HG02943 (cell line): ENCODE measurements around the gene SHC2.
"Not testable (repeated sequence)": the region's sequence is repeated elsewhere in the genome, so short reads cannot be mapped to it uniquely, and the experiment has no call there.

Source experiments
- ATAC-seq: cut with Tn5 transposase; IDR thresholded peaks from one replicate; pipeline ENCODE4 v1.9.1; 2021; ENCODE audit warnings: mild to moderate bottlenecking, low read depth, moderate library complexity; ENCODE audit not compliant: unreplicated experiment

SHC2 gene

GRCh38 chr19:493391-494170 lies 32.7 kb upstream of the SHC2 start:
- ATAC-seq, result no peak

GRCh38 chr19:492091-492531 lies 31.3 kb upstream of the SHC2 start:
- ATAC-seq, result no peak

GRCh38 chr19:491146-491741 lies 30.4 kb upstream of the SHC2 start:
- ATAC-seq, result no peak

- ATAC-seq, result no peak
Observed at GRCh38 chr19:489418-490196, 28.8 kb upstream of the SHC2 start.

- ATAC-seq, result peak; percentile 75
Observed at GRCh38 chr19:488505-489417, 27.9 kb upstream of the SHC2 start.

- ATAC-seq, result no peak
Observed at GRCh38 chr19:485583-486236, 24.9 kb upstream of the SHC2 start.

- no peak for ATAC-seq
Observed at GRCh38 chr19:485077-485476, 24.2 kb upstream of the SHC2 start.

- no peak for ATAC-seq
Observed at GRCh38 chr19:484494-484893, 23.7 kb upstream of the SHC2 start.

GRCh38 chr19:483332-484072 lies 22.7 kb upstream of the SHC2 start:
- no peak for ATAC-seq

- ATAC-seq, result no peak
Observed at GRCh38 chr19:482186-483041, 21.6 kb upstream of the SHC2 start.

GRCh38 chr19:481100-481499 lies 20.3 kb upstream of the SHC2 start:
- ATAC-seq, result not testable (repeated sequence)

- no peak for ATAC-seq
Observed at GRCh38 chr19:480016-480855, 19.4 kb upstream of the SHC2 start.

- ATAC-seq, result no peak
Observed at GRCh38 chr19:478976-479375, 18.1 kb upstream of the SHC2 start.

- ATAC-seq, result no peak
Observed at GRCh38 chr19:478236-478903, 17.5 kb upstream of the SHC2 start.

GRCh38 chr19:475360-475759 lies 14.5 kb upstream of the SHC2 start:
- ATAC-seq, result no peak

- no peak for ATAC-seq
Observed at GRCh38 chr19:474126-475078, 13.6 kb upstream of the SHC2 start.
